Astrocyte (in vitro differentiated cells and primary cell): ENCODE data around the gene MEAK7. TPM values are rescaled to one million over a fixed set of nuclear protein-coding genes. Genes with fewer than 3 reads are reported as not detected.

Source experiments
- DNase-seq: peaks from one replicate; pipeline ENCODE4 v3.0.0-alpha.2; 2010; ENCODE audit warnings: low read depth
- FAIRE-seq: peaks from 2 replicates; lab custom pipeline; 2011; peaks lifted over from hg19 to GRCh38; lab: Jason Lieb, UNC
- H2AFZ ChIP-seq: 2 replicates; pipeline ENCODE4 v1.6.0; 2012; ENCODE audit warnings: low read depth, low read length, inconsistent platforms
- H3K27ac ChIP-seq: 2 replicates; pipeline ENCODE4 v1.5.1; 2011; ENCODE audit warnings: low read depth, low read length, inconsistent platforms
- H3K27me3 ChIP-seq: 2 replicates; pipeline ENCODE4 v1.6.0; 2011; ENCODE audit warnings: low read length, inconsistent platforms; ENCODE audit not compliant: insufficient read depth
- H3K36me3 ChIP-seq: 2 replicates; pipeline ENCODE4 v1.5.1; 2011; ENCODE audit warnings: low read length, inconsistent platforms; ENCODE audit not compliant: insufficient read depth
- H3K4me1 ChIP-seq: 2 replicates; pipeline ENCODE4 v1.5.1; 2011; ENCODE audit warnings: low read length, inconsistent platforms; ENCODE audit not compliant: insufficient read depth
- H3K4me2 ChIP-seq: 2 replicates; pipeline ENCODE4 v1.6.0; 2012; ENCODE audit warnings: low read length, inconsistent platforms
- H3K4me3 ChIP-seq: 2 replicates; pipeline ENCODE4 v1.5.1; 2011; ENCODE audit warnings: low read depth, mild to moderate bottlenecking, low read length, inconsistent platforms; ENCODE audit not compliant: insufficient read depth
- H3K79me2 ChIP-seq: 2 replicates; pipeline ENCODE4 v1.6.0; 2012; ENCODE audit warnings: mild to moderate bottlenecking, low read length, inconsistent platforms; ENCODE audit not compliant: insufficient read depth
- H3K9ac ChIP-seq: 2 replicates; pipeline ENCODE4 v1.6.0; 2012; ENCODE audit warnings: mild to moderate bottlenecking, low read length, inconsistent platforms
- H3K9me3 ChIP-seq: 2 replicates; pipeline ENCODE4 v1.5.1; 2012; ENCODE audit warnings: low read depth, mild to moderate bottlenecking, low read length, inconsistent platforms; ENCODE audit not compliant: insufficient read depth
- H4K20me1 ChIP-seq: 2 replicates; pipeline ENCODE4 v1.6.0; 2012; ENCODE audit warnings: low read length, inconsistent platforms; ENCODE audit not compliant: insufficient read depth
- H3K27ac Mint-ChIP-seq: one replicate; pipeline ENCODE4 v1.8.0; 2021; ENCODE audit warnings: mild to moderate bottlenecking, mixed read lengths; ENCODE audit not compliant: unreplicated experiment
- H3K27me3 Mint-ChIP-seq: one replicate; pipeline ENCODE4 v1.8.0; 2021; ENCODE audit warnings: low read depth, mixed read lengths; ENCODE audit not compliant: unreplicated experiment
- H3K36me3 Mint-ChIP-seq: one replicate; pipeline ENCODE4 v1.8.0; 2021; ENCODE audit warnings: low read depth, mixed read lengths; ENCODE audit not compliant: unreplicated experiment
- H3K4me1 Mint-ChIP-seq: one replicate; pipeline ENCODE4 v1.8.0; 2021; ENCODE audit warnings: low read depth, mixed read lengths; ENCODE audit not compliant: unreplicated experiment
- H3K4me3 Mint-ChIP-seq: one replicate; pipeline ENCODE4 v1.8.0; 2021; ENCODE audit warnings: mild to moderate bottlenecking, moderate library complexity, mixed read lengths; ENCODE audit not compliant: unreplicated experiment
- H3K9me3 Mint-ChIP-seq: one replicate; pipeline ENCODE4 v1.8.0; 2021; ENCODE audit warnings: mild to moderate bottlenecking, mixed read lengths; ENCODE audit not compliant: unreplicated experiment
- EZH2 ChIP-seq: IDR thresholded peaks from 2 replicates; pipeline ENCODE4 v1.6.1; 2012; ENCODE audit warnings: mild to moderate bottlenecking, low read length, inconsistent platforms; ENCODE audit not compliant: insufficient read depth
- total RNA-seq: library from RNA; stranded (reverse); gene quantifications from 2 replicates; pipeline ENCODE4 v1.2.1, GENCODE V29; 2021
- TF ChIP-seq, protein P1 (sequence below): IDR thresholded peaks from 2 replicates; pipeline ENCODE4 v1.5.1; 2011; ENCODE audit warnings: low read depth, mild to moderate bottlenecking, inconsistent platforms, low read length, moderate library complexity; ENCODE audit not compliant: insufficient read depth

The MEAK7 gene
- total RNA-seq, 1 donor from 2014 or later = 41.3 TPM

DNA sequence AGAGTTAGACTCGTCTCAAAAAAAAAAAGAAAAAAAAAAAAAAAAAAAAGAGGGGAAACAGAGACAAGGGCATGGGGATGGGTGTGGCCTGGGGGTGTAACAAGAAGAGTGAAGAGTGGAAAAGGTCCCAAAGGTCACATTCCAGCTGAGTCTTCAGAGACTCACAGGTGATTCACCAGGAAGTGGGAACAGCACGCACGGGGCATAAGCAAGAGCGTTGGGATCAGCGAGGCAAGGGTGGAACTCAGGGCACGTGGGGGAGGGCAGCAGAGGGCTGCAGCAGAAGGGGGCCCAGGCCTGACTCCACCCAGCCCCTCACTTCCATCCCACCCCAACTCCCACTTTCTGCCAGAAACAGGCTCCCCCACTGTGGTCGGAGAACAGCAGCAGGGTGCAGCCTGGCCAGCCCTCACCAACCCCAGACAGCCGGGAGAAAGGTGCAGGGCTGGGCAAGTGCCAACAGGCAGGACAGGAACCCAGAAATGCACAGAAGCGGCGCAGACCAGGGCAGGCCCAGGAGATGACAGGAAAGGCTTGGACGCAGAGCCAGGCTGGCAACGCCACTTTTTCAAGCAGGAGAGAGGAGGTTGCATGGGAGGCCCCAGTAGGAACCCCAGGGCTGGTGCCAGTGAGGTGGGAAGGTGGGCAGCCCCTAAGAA lies 3.3 kb downstream of the MEAK7 start:
- Mint-ChIP-seq H3K27ac (no peak overlapping the region), H3K4me1 (peaks cover 30% of the 10 kb centered on the region), H3K36me3 (peaks cover 17% of the 10 kb centered on the region), H3K9me3 (no peaks in the 10 kb centered on the region), H3K27me3 (no peaks in the 10 kb centered on the region), H3K4me3 (no peak overlapping the region)
- TF ChIP-seq, protein P1, sequence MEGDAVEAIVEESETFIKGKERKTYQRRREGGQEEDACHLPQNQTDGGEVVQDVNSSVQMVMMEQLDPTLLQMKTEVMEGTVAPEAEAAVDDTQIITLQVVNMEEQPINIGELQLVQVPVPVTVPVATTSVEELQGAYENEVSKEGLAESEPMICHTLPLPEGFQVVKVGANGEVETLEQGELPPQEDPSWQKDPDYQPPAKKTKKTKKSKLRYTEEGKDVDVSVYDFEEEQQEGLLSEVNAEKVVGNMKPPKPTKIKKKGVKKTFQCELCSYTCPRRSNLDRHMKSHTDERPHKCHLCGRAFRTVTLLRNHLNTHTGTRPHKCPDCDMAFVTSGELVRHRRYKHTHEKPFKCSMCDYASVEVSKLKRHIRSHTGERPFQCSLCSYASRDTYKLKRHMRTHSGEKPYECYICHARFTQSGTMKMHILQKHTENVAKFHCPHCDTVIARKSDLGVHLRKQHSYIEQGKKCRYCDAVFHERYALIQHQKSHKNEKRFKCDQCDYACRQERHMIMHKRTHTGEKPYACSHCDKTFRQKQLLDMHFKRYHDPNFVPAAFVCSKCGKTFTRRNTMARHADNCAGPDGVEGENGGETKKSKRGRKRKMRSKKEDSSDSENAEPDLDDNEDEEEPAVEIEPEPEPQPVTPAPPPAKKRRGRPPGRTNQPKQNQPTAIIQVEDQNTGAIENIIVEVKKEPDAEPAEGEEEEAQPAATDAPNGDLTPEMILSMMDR = no peak
- no peak for TF ChIP-seq EZH2
- Histone ChIP-seq H3K27me3 (no peaks in the 10 kb centered on the region), H2AFZ (no peak overlapping the region), H3K79me2 (peaks cover 42% of the 10 kb centered on the region), H3K4me2 (peak overlapping the region; percentile 55), H3K9ac (no peak overlapping the region), H3K36me3 (peaks cover 22% of the 10 kb centered on the region), H4K20me1 (peaks cover 14% of the 10 kb centered on the region), H3K27ac (no peak overlapping the region), H3K9me3 (no peaks in the 10 kb centered on the region), H3K4me3 (no peak overlapping the region), H3K4me1 (peaks cover 45% of the 10 kb centered on the region)
- FAIRE-seq (no peak), DNase-seq (peak; percentile 49)

DNA sequence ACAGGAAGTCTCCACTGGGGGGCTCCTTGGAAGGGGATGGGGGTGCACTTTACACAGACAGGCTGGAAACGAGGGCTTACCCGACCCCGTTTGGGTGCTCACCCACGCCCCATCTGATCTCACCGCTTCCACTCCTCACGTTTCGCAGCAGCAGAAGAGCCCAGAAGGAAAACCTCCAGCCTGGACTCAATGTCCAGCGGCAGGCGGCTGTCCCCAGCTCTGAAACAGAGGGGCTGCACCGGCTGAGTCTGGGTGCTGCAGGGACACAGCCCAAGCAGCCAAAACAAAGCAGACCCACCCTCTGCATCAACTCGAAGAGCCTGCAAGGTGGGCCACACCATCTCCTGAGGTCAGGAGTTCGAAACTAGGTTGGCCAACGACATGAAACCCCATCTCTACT lies 3.9 kb downstream of the MEAK7 start:
- H3K9me3 Mint-ChIP-seq = no peaks in the 10 kb centered on the region
- FAIRE-seq = no peak
- H3K36me3 Mint-ChIP-seq = peaks cover 24% of the 10 kb centered on the region
- Histone ChIP-seq H3K79me2 (peaks cover 42% of the 10 kb centered on the region), H4K20me1 (peaks cover 14% of the 10 kb centered on the region), H3K9me3 (no peaks in the 10 kb centered on the region), H3K4me2 (peak overlapping the region; percentile 55), H3K36me3 (peaks cover 26% of the 10 kb centered on the region), H3K27ac (no peak overlapping the region), H3K4me1 (peaks cover 44% of the 10 kb centered on the region), H3K27me3 (no peaks in the 10 kb centered on the region), H3K4me3 (no peak overlapping the region), H2AFZ (no peak overlapping the region), H3K9ac (no peak overlapping the region)
- no peaks in the 10 kb centered on the region for H3K27me3 Mint-ChIP-seq
- no peak for DNase-seq
- H3K27ac Mint-ChIP-seq = no peak overlapping the region
- TF ChIP-seq, protein P1 = no peak
- TF ChIP-seq EZH2 = no peak
- H3K4me1 Mint-ChIP-seq = peaks cover 29% of the 10 kb centered on the region
- H3K4me3 Mint-ChIP-seq = no peak overlapping the region

DNA sequence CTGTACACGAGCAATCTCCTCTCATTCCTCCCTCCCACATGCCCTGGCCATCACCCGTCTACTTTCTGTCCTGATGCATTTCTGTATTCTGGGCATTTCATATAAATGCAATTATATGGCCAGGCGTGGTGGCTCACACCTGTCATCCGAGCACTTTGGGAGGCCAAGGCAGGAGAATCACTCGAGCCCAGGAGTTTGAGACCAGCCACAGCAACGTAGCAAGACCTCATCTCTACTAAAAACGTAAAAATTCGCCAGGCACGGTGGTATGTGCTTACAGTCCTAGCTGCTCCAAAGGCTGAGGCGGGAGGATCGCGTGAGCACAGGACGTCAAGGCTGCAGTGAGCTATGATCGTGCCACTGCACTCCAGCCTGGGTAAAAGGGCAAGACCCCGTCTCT lies 4.8 kb downstream of the MEAK7 start:
- no peak for FAIRE-seq
- Histone ChIP-seq H2AFZ (no peak overlapping the region), H4K20me1 (peaks cover 14% of the 10 kb centered on the region), H3K36me3 (peaks cover 35% of the 10 kb centered on the region), H3K4me2 (no peak overlapping the region), H3K9ac (no peak overlapping the region), H3K27me3 (no peaks in the 10 kb centered on the region), H3K9me3 (no peaks in the 10 kb centered on the region), H3K4me1 (peaks cover 36% of the 10 kb centered on the region), H3K27ac (no peak overlapping the region), H3K4me3 (no peak overlapping the region), H3K79me2 (peaks cover 42% of the 10 kb centered on the region)
- no peak for TF ChIP-seq EZH2
- TF ChIP-seq, protein P1 = no peak
- Mint-ChIP-seq H3K9me3 (no peaks in the 10 kb centered on the region), H3K4me3 (no peak overlapping the region), H3K36me3 (peaks cover 32% of the 10 kb centered on the region), H3K27me3 (no peaks in the 10 kb centered on the region), H3K4me1 (peaks cover 23% of the 10 kb centered on the region), H3K27ac (no peak overlapping the region)
- DNase-seq = no peak
